GM10847 (cell line): Measurements from ENCODE around the gene ACAN.

Experiments
- POLR2A ChIP-seq: IDR thresholded peaks from 2 replicates; pipeline ENCODE4 v1.6.1; 2011; ENCODE audit not compliant: insufficient read length; ENCODE audit errors: extremely low read depth

ACAN gene

DNA sequence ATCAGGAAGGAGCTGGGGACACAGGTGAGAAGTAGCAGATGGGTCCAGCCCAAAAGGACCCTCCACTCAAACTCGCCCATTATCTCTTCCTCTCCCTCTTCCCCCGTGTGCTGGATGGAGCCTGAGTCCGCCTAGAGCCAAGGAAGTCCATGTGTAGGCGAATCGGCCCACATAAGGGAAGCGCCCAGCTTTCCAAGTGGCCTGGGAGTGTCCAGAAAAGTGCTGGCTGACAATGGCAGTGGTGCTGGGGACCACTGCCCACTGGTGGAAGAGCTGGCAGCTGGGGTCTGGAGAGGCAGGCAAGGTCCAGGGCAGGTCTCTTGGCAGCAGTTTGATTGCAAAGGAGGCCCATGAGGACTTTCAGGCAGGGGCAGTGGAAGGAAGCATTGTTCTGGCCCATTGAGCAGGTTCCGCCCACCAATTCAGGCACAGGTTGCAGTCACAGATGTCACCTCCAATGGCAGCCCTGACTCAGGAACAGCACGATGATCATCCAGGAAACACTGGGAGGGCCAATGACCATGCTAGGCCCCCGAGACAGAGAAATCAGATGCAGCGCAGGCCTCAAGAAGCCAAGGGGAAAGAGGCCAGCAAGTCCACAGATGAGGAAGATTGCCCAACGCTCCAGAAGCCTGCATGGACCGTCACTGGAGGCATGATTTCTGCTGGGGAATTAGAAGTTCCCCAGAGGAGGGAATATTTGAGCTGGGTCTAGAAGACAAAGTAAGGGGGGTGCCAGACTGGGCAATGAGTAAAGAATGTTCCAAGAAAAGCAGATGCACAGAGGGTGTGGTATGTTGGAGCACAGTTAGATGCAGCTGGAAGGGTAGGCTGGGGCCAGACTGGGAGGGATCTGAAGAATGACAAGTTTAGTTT lies 107.0 kb downstream of the ACAN start:
- no peak for TF ChIP-seq POLR2A

DNA sequence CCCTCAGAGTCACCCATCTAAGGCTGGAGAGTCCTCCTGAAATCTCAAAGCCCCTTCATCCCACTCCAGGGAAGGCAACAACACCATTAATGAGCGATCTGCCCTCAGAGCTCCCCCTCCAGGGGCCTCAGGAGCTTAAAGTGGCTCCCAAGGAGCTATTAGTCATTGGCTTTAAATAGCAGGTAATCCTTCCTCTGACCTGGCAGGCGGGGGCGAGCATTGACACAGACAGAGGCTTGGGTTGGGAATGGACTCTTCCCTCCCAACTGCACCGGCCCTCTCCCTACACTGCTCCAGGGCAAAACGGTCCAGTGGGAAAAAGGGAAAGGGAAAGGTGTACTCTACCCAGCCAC lies 108.5 kb downstream of the ACAN start:
- TF ChIP-seq POLR2A, result no peak

DNA sequence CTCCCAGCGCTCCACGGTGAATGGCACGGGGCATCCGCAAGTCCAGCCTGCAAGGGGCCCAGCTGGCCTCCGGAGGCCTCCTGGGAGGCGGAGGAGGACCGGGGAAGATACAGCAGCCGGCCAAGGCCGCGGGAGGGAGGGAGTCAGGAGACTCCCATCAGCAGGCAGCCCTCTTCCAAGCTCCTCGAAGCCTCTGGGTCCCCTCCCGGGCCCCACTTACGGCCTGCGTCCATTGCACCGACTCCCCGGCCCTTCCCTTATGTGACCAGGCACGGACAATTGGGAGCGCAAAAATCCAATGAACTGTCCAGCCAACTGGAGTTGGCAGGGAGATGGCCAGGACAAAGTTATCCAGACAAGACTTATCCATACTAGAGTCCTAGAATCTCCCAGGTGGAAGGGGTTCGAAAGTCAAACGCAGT lies 109.3 kb downstream of the ACAN start:
- TF ChIP-seq POLR2A, result no peak

DNA sequence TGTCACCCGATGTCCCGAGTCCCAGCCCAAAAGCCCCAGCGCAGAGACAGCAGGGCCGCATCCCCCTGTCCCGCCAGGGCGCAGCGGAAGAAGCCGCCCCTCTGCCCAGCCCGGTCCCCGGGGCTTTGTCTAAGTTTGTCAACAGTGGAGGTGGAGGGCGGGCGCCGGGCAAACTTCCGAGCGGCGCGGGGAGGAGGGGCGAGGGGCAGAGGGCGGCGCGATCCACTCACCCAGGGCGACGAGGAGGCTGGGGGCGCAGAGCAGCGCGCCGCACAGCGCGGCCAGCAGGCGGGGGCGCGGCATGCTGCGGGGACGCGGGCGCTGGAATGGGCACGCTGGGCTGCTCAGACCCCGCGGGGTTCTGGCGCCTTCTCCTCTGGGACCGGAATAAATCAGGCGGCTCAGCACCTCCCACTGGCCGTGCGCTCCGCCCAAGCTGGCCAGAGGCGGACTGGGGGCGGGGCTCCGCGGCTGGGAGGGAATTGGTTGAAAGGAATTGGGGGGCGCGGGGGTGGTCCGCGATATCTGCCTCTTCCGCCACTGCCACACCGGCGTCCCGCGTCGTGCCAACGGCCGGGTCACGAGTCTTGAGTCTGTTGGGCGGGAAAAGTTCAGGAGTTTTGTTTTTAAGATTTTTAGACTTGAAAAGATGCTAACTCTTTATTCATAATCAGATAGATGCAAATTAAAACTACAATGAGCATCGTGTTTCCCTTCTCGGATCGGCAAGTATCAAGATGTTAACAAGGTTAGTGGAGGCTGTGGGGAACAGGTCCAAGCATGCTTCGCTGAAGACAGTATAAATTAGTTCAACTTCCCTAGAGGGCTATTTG lies 110.0 kb downstream of the ACAN start, which contains the start of gene MFGE8:
Gene MFGE8 (minus strand): TSS at position 363 of the 833 bp plus-strand sequence. CDS start 60 bp downstream, at position 303.
- peak; percentile 22 for TF ChIP-seq POLR2A

DNA sequence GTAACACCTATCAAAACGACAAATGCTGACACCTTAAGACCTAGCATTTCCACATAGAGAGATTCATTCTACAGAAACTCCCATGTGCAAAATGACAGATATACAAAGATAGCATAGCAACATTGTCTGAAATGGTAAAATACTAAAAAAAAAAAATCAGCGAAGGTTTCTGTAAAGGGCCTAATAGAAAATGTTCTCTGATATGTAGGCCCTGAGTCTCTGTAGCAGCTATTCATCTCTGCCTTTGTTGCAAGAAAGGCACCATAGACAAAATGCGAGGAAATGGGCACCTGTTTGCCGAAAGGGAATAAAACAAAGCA lies 110.6 kb downstream of the ACAN start:
- TF ChIP-seq POLR2A, result no peak

DNA sequence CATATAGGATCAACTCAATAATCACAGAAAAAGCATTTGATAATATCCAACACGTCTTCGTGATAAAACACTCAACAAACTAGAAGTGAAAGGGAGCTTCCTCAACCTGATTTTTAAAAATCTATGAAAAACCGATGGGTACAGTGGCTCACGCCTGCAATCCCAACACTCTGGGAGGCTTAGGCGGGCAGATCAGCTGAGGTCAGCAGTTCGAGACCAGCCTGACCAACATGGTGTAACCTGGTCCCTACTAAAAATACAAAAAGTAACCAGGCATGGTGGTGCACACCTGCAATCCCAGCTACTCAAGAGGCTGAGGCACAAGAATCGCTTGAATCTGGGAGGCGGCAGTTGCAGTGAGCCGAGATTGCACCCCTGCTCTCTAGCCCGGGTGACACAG lies 112.1 kb downstream of the ACAN start:
- TF ChIP-seq POLR2A, result no peak

DNA sequence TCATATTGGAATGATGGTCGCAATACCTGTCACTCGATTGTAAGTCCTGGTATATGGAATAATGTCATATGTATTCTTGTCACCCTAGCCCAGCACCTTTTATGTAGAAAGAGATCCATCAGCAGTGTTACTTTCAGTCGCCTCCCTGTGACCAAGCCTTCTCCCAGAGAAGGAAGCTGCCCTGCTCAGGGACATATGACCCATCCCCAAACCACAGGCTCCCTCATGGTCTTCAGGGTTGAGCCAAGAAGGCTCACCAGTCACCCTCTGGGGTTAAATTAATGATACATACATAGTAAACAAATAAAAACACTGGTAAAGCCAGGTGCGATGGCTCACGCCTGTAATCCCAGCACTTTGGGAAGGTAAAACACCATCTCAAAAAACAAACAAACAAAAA lies 114.5 kb downstream of the ACAN start:
- TF ChIP-seq POLR2A, result no peak

DNA sequence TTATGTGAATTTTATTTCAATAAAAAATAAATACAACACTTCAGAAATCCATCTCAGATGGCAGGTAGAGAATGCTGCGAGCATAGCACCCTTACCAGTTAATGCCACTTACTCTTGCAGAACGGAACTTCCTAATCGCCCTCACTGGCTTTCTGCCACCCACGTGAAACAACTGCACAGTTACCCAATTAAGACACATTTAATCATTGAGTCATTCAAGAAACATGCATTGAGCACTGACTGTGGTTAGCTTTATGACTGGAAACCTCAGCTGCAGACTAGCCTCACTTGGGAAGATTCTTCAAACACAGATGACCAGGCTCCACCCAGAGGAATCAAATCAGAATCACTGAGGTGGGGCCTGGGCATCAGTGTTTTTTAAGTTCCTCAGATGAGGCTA lies 115.5 kb downstream of the ACAN start:
- no peak for TF ChIP-seq POLR2A

DNA sequence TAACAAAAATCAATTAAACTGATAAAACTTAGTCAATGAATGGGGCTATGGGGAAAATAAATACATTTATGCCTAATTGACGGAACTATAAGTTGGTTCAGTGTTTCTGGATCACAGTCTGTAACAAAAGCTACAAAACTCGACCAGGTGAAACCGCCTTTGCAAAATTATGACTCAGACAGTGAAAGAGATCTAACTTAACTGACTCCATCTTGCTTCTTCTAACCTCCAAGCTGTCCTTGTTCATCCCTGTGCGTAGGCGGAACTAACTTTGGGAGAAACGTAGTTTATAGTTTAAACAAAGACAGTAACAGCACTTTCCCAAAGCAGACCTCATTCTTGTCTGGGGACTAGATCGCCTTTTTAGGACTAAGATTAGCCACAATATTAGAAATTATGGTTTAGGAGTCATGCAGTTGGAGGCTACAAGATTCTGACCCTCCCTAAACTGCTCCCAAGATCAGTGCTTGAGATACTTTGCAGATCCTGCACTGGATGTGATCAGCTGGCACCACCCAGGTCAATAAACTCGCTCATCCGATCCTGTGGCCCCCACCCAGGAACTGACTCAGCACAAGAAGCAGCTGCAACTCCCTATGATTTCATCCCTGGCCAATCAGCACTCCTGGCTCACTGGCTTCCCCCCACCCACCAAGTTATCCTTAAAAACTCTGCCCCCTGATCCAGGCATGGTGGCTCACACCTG lies 117.1 kb downstream of the ACAN start:
- TF ChIP-seq POLR2A, result no peak
